WTC11 (cell line): ENCODE measurements around the gene MTG1. TPM values are rescaled to one million over a fixed set of nuclear protein-coding genes. Genes with fewer than 3 reads are reported as not detected.
A peak's percentile ranks its signal among the peaks of the same experiment; 100 is the strongest.

ENCODE experiments used
- ATAC-seq: fragments of 200-7000 bp; cut with Tn5 transposase; 2 replicates; pipeline ENCODE4 v1.10.0; 2021; ENCODE audit warnings: mild to moderate bottlenecking, moderate library complexity
- CTCF ChIA-PET: fragments of 300-600 bp; sonication (Branson Sonifier 250); formaldehyde crosslinking; loops from one replicate; lab custom pipeline; 2021; ENCODE audit warnings: antibody characterized with exemption; lab: Charles Lee
- POLR2A ChIA-PET: fragments of 350-600 bp; sonication (Branson Sonifier 250); formaldehyde crosslinking; loops from one replicate; lab custom pipeline; 2021; ENCODE audit warnings: antibody characterized with exemption; lab: Charles Lee
- DNase-seq: peaks from one replicate; pipeline ENCODE4 v3.0.0; 2021; ENCODE audit warnings: low spot score
- H3K27ac Mint-ChIP-seq: 2 replicates; pipeline ENCODE4 v1.8.0; 2021; ENCODE audit warnings: mixed read lengths
- H3K27me3 Mint-ChIP-seq: 2 replicates; pipeline ENCODE4 v1.8.0; 2021; ENCODE audit warnings: low read depth, mild to moderate bottlenecking, moderate library complexity, mixed read lengths
- H3K36me3 Mint-ChIP-seq: 2 replicates; pipeline ENCODE4 v1.8.0; 2021; ENCODE audit warnings: mixed read lengths
- H3K4me1 Mint-ChIP-seq: 2 replicates; pipeline ENCODE4 v1.8.0; 2022; ENCODE audit warnings: mixed read lengths
- H3K4me3 Mint-ChIP-seq: 2 replicates; pipeline ENCODE4 v1.8.0; 2021; ENCODE audit warnings: mild to moderate bottlenecking, moderate library complexity, mixed read lengths
- H3K9me3 Mint-ChIP-seq: 2 replicates; pipeline ENCODE4 v1.8.0; 2021; ENCODE audit warnings: mixed read lengths
- CDX4 ChIP-seq: fragments of 250-450 bp; sonication (Bioruptor Pico); IDR thresholded peaks from 2 replicates; pipeline ENCODE4 v1.9.0; 2021; ENCODE audit warnings: moderate library complexity, mild to moderate bottlenecking, inconsistent platforms, borderline replicate concordance
- E2F4 ChIP-seq: sonication (generic); formaldehyde crosslinking; IDR thresholded peaks from 2 replicates; pipeline ENCODE4 v1.8.1; 2022; ENCODE audit warnings: low read depth, mild to moderate bottlenecking, moderate library complexity, missing genetic modification reagents, borderline replicate concordance
- ELF4 ChIP-seq: sonication (generic); formaldehyde crosslinking; IDR thresholded peaks from 2 replicates; pipeline ENCODE4 v1.8.1; 2022; ENCODE audit warnings: low read depth, mild to moderate bottlenecking, moderate library complexity, missing genetic modification reagents
- GRHL2 ChIP-seq: fragments of 250-450 bp; sonication (Bioruptor Pico); IDR thresholded peaks from 2 replicates; pipeline ENCODE4 v1.8.0; 2022; ENCODE audit warnings: mild to moderate bottlenecking, moderate library complexity; ENCODE audit not compliant: insufficient replicate concordance, severe bottlenecking
- HMGA2 ChIP-seq: fragments of 250-450 bp; sonication (Bioruptor Pico); IDR thresholded peaks from 2 replicates; pipeline ENCODE4 v1.4.0; 2021; ENCODE audit warnings: mild to moderate bottlenecking, moderate library complexity
- MYBL2 ChIP-seq: sonication (generic); formaldehyde crosslinking; IDR thresholded peaks from 2 replicates; pipeline ENCODE4 v1.8.1; 2023; ENCODE audit warnings: mild to moderate bottlenecking, moderate library complexity, missing genetic modification reagents
- NFE2L1 ChIP-seq: sonication (generic); formaldehyde crosslinking; IDR thresholded peaks from 2 replicates; pipeline ENCODE4 v1.8.1; 2023; ENCODE audit warnings: missing genetic modification reagents
- NR3C1 ChIP-seq: sonication (generic); formaldehyde crosslinking; conservative IDR thresholded peaks from 2 replicates; pipeline ENCODE4 v1.8.1; 2023; ENCODE audit warnings: low read depth, mild to moderate bottlenecking, missing genetic modification reagents
- TEAD1 ChIP-seq: sonication (generic); formaldehyde crosslinking; IDR thresholded peaks from 2 replicates; pipeline ENCODE4 v1.8.0; 2022; ENCODE audit warnings: mild to moderate bottlenecking, missing genetic modification reagents
- ZNF138 ChIP-seq: sonication (generic); formaldehyde crosslinking; conservative IDR thresholded peaks from 2 replicates; pipeline ENCODE4 v1.8.1; 2022; ENCODE audit warnings: mild to moderate bottlenecking, moderate library complexity, missing genetic modification reagents
- ZNF263 ChIP-seq: sonication (generic); formaldehyde crosslinking; IDR thresholded peaks from 2 replicates; pipeline ENCODE4 v1.8.1; 2022; ENCODE audit warnings: low read depth, mild to moderate bottlenecking, moderate library complexity, missing genetic modification reagents
- ZNF416 ChIP-seq: fragments of 250-450 bp; sonication (Bioruptor Pico); IDR thresholded peaks from 2 replicates; pipeline ENCODE4 v1.9.0; 2021; ENCODE audit warnings: mild to moderate bottlenecking, inconsistent platforms
- total RNA-seq: library from RNA; stranded (reverse); gene quantifications from 3 replicates; pipeline ENCODE4 v1.2.3, GENCODE V29; 2021
- TF ChIP-seq, protein P1 (sequence below): sonication (generic); formaldehyde crosslinking; IDR thresholded peaks from 2 replicates; pipeline ENCODE4 v1.8.1; 2023; ENCODE audit warnings: mild to moderate bottlenecking, missing genetic modification reagents, borderline replicate concordance
- TF ChIP-seq, protein P2 (sequence below): sonication (generic); formaldehyde crosslinking; IDR thresholded peaks from 2 replicates; pipeline ENCODE4 v1.8.0; 2022; ENCODE audit warnings: mild to moderate bottlenecking, missing genetic modification reagents
- TF ChIP-seq, protein P3 (sequence below): sonication (generic); formaldehyde crosslinking; IDR thresholded peaks from 2 replicates; pipeline ENCODE4 v1.8.1; 2023; ENCODE audit warnings: mild to moderate bottlenecking, missing genetic modification reagents, moderate library complexity
- TF ChIP-seq, protein P4 (sequence below): sonication (generic); formaldehyde crosslinking; IDR thresholded peaks from 2 replicates; pipeline ENCODE4 v1.8.1; 2022; ENCODE audit warnings: low read depth, missing genetic modification reagents, borderline replicate concordance

MTG1 gene
- total RNA-seq, 1 experiment from 2014 or later, result 63.0 TPM

GRCh38 chr10:133350950-133351329, 43.0 kb upstream of the MTG1 start (continued):
- TF ChIP-seq, protein P1, sequence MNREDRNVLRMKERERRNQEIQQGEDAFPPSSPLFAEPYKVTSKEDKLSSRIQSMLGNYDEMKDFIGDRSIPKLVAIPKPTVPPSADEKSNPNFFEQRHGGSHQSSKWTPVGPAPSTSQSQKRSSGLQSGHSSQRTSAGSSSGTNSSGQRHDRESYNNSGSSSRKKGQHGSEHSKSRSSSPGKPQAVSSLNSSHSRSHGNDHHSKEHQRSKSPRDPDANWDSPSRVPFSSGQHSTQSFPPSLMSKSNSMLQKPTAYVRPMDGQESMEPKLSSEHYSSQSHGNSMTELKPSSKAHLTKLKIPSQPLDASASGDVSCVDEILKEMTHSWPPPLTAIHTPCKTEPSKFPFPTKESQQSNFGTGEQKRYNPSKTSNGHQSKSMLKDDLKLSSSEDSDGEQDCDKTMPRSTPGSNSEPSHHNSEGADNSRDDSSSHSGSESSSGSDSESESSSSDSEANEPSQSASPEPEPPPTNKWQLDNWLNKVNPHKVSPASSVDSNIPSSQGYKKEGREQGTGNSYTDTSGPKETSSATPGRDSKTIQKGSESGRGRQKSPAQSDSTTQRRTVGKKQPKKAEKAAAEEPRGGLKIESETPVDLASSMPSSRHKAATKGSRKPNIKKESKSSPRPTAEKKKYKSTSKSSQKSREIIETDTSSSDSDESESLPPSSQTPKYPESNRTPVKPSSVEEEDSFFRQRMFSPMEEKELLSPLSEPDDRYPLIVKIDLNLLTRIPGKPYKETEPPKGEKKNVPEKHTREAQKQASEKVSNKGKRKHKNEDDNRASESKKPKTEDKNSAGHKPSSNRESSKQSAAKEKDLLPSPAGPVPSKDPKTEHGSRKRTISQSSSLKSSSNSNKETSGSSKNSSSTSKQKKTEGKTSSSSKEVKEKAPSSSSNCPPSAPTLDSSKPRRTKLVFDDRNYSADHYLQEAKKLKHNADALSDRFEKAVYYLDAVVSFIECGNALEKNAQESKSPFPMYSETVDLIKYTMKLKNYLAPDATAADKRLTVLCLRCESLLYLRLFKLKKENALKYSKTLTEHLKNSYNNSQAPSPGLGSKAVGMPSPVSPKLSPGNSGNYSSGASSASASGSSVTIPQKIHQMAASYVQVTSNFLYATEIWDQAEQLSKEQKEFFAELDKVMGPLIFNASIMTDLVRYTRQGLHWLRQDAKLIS, result no peak
- TF ChIP-seq MYBL2, result no peak
- TF ChIP-seq, protein P2, sequence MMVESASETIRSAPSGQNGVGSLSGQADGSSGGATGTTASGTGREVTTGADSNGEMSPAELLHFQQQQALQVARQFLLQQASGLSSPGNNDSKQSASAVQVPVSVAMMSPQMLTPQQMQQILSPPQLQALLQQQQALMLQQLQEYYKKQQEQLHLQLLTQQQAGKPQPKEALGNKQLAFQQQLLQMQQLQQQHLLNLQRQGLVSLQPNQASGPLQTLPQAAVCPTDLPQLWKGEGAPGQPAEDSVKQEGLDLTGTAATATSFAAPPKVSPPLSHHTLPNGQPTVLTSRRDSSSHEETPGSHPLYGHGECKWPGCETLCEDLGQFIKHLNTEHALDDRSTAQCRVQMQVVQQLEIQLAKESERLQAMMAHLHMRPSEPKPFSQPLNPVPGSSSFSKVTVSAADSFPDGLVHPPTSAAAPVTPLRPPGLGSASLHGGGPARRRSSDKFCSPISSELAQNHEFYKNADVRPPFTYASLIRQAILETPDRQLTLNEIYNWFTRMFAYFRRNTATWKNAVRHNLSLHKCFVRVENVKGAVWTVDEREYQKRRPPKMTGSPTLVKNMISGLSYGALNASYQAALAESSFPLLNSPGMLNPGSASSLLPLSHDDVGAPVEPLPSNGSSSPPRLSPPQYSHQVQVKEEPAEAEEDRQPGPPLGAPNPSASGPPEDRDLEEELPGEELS, result no peak
- TF ChIP-seq, protein P3, sequence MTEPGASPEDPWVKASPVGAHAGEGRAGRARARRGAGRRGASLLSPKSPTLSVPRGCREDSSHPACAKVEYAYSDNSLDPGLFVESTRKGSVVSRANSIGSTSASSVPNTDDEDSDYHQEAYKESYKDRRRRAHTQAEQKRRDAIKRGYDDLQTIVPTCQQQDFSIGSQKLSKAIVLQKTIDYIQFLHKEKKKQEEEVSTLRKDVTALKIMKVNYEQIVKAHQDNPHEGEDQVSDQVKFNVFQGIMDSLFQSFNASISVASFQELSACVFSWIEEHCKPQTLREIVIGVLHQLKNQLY (CRISPR knock-in tag), result no peak
- TF ChIP-seq E2F4, result no peak
- TF ChIP-seq ZNF138, result no peak
- no peak for TF ChIP-seq ZNF416 (CRISPR knock-in tag)
- TF ChIP-seq ZNF263 (CRISPR knock-in tag), result no peak
- TF ChIP-seq TEAD1, result no peak
- TF ChIP-seq, protein P4, sequence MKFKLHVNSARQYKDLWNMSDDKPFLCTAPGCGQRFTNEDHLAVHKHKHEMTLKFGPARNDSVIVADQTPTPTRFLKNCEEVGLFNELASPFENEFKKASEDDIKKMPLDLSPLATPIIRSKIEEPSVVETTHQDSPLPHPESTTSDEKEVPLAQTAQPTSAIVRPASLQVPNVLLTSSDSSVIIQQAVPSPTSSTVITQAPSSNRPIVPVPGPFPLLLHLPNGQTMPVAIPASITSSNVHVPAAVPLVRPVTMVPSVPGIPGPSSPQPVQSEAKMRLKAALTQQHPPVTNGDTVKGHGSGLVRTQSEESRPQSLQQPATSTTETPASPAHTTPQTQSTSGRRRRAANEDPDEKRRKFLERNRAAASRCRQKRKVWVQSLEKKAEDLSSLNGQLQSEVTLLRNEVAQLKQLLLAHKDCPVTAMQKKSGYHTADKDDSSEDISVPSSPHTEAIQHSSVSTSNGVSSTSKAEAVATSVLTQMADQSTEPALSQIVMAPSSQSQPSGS (CRISPR knock-in tag), result no peak
- no peak for TF ChIP-seq ELF4
- no peak for TF ChIP-seq GRHL2

- CTCF ChIA-PET, result interaction anchor here (0.6 to 1.9 kb wide), 9 partner anchors 15 to 1351 kb away, joined by 3 to 25 read pairs (median 5); partner anchors contain the start of gene CALY
- DNase-seq (peak; percentile 59), ATAC-seq (peak; percentile 44)
- Mint-ChIP-seq H3K27me3 (peaks cover 2% of the 10 kb centered on the region; the same call in 1 of the 2 replicates), H3K4me3 (no peak overlapping the region), H3K36me3 (no peaks in the 10 kb centered on the region), H3K27ac (no peak overlapping the region), H3K9me3 (no peaks in the 10 kb centered on the region), H3K4me1 (peaks cover 4% of the 10 kb centered on the region)
- POLR2A ChIA-PET, result interaction anchor here (0.7 kb wide), 1 partner anchor 73 kb away, joined by 3 read pairs; no protein-coding TSS in a partner anchor
- no peak for TF ChIP-seq NFE2L1
- TF ChIP-seq NR3C1 (CRISPR knock-in tag), result 0 out of 2 replicates have a peak, but pooled peaks have one; percentile 36
- TF ChIP-seq HMGA2 (CRISPR knock-in tag), result no peak
- no peak for TF ChIP-seq CDX4 (CRISPR knock-in tag)
- TF ChIP-seq, protein P1, result 0 out of 2 replicates have a peak, but pooled peaks have one; percentile 49
Measured at GRCh38 chr10:133351408-133352318, 42.3 kb upstream of the MTG1 start.
